GM19238 (cell line): Measurements from ENCODE around the gene HECTD2.
"Not testable (repeated sequence)": the region's sequence is repeated elsewhere in the genome, so short reads cannot be mapped to it uniquely, and the experiment has no call there.

Source experiments
- DNase-seq: peaks from one replicate; pipeline ENCODE4 v3.0.0; 2011; ENCODE audit warnings: low spot score; ENCODE audit not compliant: insufficient read length

HECTD2 gene

DNA sequence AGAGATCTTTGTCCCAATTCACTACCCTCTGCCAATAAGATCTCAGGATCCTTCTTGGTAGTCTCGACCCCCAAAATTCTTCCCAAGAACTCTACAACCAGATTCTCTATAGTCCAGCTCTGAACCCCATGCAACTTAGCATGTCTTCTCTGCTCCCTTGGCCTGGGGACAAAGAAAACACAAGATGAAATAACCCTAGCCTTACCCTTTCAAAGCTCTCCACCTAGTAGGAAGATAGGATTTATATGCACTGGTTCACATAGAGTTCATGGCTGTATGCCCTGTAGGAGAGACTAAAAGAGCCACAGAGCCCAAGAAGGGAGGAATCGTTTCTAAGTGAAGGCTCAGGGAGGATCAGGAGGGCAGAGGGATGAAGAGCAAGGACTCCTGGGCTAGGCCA is 126.6 kb downstream of the HECTD2 start:
- no peak for DNase-seq

GRCh38 chr10:91537614-91538383 is 127.7 kb downstream of the HECTD2 start:
- no peak for DNase-seq

- DNase-seq: no peak
These were observed 129.8 kb downstream of the HECTD2 start for GRCh38 chr10:91539930-91540329.

DNA sequence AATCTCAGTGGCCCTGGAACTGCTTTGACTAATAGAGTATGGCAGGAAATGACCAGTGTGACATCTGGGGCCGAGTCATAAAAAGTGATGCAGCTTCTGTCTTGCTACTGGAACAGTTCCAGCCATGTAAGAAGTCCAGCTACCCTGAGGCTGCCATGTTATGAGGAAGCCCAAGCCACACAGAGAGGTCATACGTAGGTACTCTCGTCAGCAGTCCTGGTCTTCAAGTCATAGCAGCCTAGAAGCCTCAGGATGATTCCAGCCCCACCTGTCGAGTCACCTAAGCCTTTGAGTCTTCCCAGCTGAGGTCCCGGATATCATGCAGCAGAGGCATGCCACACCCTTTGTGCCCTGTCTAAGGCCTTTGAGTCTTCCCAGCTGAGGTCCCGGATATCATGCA is 130.6 kb downstream of the HECTD2 start:
- no peak for DNase-seq

DNA sequence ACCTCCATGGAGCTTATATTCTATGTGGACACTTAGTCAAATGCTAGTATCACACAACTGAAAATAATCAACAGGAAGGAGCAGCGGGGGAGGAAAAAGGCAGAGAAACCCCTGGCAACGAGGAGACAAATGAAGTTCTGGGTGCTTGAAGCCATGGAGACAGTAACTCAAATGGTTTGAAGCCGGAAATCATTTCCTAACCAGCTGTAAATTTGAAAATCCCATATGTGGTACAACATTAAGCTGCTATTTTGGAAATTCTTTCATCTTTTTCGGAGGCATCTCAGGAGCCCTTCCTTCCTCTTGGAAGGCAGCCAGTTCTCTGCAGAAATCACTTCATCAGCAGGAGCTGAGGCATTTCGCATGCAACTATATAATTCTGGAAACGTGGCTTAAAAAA is 131.3 kb downstream of the HECTD2 start:
- no peak for DNase-seq

GRCh38 chr10:91545384-91545783 is 135.2 kb downstream of the HECTD2 start:
- no peak for DNase-seq

DNA sequence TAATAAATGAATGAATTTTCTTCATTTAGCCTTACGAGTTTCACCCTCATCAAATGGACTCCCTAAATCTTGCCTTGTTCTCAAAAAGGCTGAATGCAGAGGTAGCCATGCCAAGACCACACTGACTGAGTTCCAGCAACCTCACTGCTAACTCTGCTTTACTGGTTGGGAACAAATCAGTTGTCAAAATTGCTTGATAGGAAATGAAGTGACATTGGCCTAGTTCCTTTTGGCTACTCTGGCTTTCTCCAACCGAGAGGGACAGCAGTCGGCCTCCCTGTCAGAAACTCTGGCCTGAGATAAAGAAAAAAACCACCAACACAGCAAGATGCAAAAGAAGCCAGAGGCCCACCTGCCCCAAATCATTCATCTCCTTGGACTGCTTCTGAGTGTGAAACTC is 135.7 kb downstream of the HECTD2 start:
- no peak for DNase-seq

GRCh38 chr10:91549262-91549661 is 139.1 kb downstream of the HECTD2 start:
- no peak for DNase-seq

DNA sequence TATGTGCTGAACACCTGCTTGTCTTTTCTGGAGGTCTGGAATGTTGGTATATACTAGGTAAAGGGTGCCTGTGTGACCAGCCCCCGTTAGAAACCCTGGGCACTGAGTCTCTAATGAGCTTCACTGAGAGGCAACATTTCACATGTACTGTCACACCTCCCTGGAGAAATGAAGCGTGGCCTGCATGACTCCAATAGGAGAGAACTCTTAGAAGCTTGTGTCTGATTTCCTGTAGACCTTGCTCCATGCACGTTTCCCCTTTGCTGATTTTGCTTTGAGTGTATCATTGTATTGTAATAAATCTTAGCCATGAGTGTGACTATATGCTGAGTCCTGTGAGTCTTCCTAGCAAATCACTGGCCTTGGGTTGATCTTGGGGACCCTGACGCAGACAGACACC is 139.9 kb downstream of the HECTD2 start:
- DNase-seq: no peak

GRCh38 chr10:91551856-91552255 is 141.7 kb downstream of the HECTD2 start:
- DNase-seq: no peak

GRCh38 chr10:91552274-91553095 is 142.3 kb downstream of the HECTD2 start:
- no peak for DNase-seq

DNA sequence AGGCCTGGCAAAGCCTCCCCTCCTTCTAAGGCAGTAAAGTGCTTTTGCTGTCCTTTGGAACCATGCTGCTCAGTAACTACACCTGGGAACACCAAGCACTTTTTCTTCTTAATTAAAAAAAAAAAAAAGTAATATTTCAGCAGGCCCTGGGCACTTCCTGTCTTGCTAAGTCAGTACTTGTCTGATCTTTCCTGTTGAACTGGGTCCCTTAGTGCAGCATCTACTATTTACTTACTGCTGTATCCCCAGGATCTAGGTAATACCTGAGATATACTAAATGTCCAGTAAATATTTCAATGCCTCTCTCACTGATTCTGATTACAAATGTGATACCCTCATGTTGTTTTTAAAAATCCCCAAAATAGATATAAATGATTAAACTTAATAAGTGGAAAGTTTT is 145.3 kb downstream of the HECTD2 start:
- DNase-seq: no peak

DNA sequence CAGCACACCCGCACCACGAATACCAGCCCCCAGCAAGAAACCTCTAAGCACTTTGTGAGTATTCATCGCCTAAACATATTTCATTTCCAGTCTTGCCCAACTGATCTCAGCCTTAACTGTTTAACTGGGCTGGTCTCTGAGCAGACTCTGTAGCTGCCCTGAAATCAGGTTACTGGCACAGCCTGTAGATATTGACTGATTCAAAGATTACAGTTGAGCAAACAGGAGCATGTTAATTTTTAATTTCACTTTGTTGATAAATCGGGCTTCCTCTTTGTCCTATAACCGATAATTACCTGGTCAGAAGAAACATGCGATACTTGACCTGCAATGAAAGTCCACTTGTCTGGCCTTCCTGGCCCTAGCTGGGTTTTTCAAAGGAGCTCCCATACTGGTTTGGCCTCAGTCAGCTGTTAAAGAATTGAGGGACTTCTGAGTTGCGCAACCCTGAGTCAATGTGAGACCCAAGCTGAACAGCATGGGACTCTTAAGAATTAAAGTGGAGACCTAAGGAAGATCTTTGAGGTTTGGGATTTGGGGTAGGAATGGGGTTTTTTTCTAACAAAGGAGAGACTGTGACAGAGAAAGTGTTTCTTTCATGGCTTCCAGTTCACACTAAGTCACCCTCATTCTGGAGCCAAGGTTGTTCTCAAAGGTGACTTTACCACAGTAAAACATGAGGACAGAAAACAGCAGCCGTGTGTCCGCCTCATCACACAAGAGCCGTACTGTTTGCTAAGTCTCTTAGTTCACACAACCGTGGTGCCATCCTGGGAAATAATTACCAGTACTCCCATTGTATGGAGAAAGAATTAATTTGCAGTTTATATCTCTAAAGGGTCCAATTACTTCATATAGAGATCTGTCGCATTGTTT is 146.8 kb downstream of the HECTD2 start:
- DNase-seq: no peak

GRCh38 chr10:91557651-91558111 is 147.5 kb downstream of the HECTD2 start:
- DNase-seq: no peak

DNA sequence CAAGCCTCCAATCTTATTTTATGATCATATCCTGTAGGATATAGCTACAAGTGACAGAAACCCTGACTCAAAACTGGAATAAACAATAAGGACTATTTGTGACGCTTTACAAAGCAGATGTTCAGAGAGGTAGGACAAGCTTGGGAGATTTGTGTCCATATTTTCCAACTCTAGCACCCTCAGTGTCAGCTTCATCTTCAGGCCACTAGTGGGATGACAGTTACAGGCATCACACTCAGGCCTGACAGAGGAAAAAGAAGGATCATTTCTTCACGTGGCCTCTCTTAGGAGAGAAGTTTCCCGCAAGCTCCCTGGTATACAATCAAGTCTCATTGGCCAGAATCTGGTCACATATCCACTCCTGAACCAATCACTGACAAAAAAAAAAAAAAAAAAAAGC is 148.3 kb downstream of the HECTD2 start:
- DNase-seq: no peak

DNA sequence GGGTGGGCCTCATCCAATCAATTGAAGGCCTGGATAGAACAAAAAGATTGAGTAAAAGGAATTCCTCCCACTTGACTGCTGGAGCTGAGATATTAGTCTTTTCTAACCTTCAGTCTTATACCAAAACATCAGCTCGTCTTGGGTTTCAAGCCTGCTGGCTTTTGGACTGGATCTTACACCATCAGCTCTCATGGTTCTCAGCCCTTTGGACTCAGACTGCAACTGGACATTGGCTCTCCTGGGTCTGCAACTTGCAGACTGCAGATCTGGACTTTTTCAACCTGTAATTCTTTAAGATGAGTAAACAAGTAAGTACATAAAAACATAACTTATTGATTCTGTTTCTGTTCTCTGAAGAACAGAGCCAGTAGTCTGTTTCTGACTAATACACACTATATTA is 149.0 kb downstream of the HECTD2 start:
- no peak for DNase-seq

DNA sequence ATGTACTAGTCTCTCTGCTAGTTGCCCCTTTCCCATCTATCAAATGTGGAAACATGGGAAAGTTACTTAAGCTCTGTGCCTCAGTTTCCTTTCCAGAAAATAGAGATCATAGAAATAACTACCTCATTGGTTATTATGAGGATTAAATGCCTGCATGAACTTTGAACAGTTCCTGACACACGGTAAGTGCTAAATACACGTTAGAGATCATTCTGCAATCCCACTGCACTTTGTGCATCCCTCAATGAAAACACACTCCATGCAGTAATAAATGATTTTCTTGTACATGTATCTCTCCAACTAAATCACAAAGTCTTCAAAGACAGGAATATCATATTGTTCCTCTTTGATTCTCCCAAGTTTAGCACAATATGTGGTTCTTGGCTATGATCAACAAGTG is 149.6 kb downstream of the HECTD2 start:
- DNase-seq: no peak

GRCh38 chr10:91560827-91561226 is 150.7 kb downstream of the HECTD2 start:
- DNase-seq: not testable (repeated sequence)

- no peak for DNase-seq
These were observed 152.9 kb downstream of the HECTD2 start for GRCh38 chr10:91562839-91563581.

DNA sequence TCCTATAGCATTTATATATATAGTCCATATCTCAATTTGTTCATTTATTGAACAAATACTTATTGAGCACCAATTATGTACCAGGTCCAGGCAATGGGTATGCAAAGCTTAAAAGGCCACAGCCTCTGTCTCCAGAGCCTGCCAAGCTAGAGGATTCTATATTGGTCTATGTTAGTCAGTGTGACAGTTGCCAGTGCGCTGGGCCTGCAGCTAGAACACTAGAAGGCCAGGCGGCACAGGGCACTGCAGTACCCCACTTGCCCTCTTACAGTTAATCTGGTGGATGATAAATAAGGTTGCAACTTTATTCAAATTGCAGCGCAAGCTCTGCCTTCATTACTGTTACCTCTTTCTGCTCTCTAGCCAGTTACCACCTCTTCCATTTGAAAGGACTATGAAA is 153.9 kb downstream of the HECTD2 start:
- no peak for DNase-seq
